ENCODE results near the gene AKAP1.
"Not testable (repeated sequence)": the region's sequence is repeated elsewhere in the genome, so short reads cannot be mapped to it uniquely, and the experiment has no call there.

The AKAP1 gene

GRCh38 chr17:57078274-57078673 lies 6.8 kb upstream of the AKAP1 start:
- FAIRE-seq: no peak

DNA sequence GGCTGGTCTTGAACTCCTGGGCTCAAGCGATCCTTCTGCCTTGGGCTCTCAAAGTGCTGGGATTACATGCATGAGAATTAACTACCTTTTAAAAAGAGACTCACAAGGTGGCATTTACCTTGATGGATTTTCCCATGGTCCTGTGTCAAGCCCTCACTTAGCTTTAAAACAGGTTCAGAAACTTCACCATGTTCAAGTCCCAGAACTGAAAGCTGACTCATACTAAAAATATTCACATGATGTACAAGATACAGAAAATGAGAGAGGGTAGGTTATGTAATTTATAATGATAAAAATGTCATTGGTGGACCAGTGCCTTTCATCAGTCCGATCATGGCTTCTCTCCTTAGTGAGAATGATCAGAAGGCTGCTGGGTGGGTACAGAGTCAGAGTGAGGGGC lies 4.3 kb upstream of the AKAP1 start:
- FAIRE-seq: no peak

DNA sequence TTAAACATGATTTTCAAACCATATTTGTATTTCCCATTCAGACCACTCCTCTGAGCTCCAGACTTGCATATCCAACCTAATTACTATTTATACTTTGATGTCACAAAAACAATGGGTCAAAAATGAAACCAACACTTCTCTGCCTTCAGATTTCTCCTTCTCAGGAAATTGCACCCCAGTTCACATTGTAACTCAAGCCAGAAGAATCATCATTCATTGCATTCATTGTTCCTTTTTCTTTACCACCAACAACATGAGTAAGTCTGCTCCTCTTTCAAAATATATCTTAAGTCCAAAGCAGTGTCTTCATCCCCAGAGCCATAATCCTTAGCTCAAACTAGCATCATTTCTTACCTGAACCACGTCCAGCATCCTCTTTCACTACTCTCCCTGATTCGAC lies 2.6 kb upstream of the AKAP1 start:
- no peak for FAIRE-seq

- no peak for FAIRE-seq
These were observed 665 bp upstream of the AKAP1 start for GRCh38 chr17:57084361-57084801.

DNA sequence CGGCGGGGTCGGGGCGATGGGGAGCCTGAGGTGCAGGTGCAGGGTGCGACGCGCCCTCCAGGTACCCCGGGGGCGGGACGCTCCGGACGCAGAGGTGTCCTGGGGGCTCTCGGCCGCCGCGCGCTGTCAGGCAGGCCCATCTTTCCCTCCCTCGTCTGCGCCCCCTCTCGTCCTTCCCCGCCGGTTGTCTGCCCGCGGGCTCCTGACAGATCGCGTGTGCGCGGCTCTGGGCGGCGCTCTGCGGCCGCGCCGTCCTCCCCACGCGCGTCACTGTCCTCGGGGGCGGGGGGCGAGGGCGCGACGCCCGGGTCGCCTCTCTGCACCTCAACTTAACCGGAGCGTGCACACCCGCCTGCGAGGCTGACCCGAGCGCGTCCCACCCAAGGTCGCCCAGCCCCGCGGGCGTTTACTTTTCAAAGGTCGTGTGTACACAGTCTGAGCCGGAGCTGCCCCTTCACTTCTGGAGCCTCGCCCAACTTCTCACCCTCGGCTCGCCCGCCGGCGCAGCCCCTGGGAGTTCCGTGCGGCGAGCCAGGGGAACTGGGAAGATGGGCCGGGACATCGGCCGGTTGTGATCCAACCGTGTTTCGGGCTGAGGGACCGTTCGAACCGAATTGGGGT lies 512 bp downstream of the AKAP1 start:
- FAIRE-seq: no peak

GRCh38 chr17:57086069-57086930 lies 1.3 kb downstream of the AKAP1 start:
- no peak for FAIRE-seq

DNA sequence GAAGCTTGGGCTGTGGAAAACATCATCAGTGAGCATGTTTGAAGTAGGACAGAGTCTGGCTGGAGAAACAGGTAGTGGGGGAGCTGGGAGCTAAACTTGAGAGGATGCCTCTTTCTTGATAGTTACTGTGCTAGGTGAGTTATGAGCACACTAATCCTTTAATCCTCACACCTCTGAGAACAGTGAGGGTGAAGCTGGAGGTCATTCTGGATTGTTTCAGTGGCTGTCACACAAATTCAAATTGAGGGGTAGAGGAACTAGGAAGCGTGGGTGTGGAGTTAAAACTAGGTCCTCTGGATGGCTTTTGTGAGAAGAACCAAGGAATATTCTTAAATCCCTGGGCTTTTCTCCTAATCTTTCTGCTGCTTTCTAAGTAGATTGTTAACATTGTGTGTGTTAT lies 3.3 kb downstream of the AKAP1 start:
- FAIRE-seq: no peak

GRCh38 chr17:57089391-57089790 lies 4.3 kb downstream of the AKAP1 start:
- no peak for FAIRE-seq

DNA sequence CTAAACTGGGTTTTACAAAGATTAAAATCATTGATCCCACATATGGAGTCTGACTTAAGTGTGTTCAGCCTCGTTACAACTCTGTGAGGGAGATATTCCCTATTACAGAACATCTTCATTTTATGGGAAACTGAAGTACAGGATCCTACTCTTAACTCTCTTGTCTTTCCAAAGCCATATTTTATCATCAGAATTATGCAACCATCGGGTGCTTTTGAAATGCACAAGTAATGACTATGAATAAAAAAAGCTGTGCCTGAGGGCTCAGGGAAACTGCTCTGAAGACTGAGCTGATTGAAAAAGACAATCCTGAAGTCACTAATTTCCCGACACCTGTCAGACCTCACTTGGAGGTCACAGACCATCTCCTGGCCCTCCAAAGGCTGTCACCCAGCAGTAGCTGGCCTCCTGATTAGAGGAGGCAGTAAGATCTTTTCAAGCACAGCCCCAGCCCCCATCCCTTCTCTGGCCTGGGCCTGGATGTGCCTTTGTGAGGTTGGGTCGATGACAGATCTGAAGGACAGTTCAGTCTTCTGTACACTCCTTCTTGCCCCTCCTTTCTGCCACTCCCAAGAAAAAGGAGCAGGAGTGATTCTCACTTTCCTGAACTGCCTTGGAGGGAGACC lies 5.6 kb downstream of the AKAP1 start:
- no peak for FAIRE-seq

- no peak for FAIRE-seq
These were observed 6.2 kb downstream of the AKAP1 start for GRCh38 chr17:57091186-57091618.

DNA sequence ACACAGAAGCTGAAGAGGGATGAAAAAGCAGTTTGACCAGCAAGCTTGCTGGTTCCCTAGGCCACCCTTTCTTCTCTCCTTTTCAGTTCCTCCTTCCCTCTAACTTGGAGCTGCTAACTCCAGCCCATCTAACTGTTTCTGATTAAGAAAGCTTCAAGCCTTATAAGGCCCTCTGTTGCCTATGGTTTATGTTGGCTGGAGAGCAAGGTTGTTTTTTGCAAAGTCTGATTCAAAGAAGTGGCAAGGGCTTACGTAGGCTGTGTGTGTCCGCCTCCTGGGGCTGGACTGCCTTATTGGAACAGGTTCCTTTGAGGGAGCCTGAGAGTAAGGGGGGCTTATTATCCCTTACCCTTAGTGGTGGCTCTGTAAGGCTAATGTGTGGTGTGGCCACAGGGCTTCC lies 7.1 kb downstream of the AKAP1 start:
- FAIRE-seq: no peak

- FAIRE-seq: no peak
These were observed 7.7 kb downstream of the AKAP1 start for GRCh38 chr17:57092779-57093178.

GRCh38 chr17:57096472-57097202 lies 11.6 kb downstream of the AKAP1 start:
- no peak for FAIRE-seq

GRCh38 chr17:57097832-57098421 lies 12.9 kb downstream of the AKAP1 start:
- no peak for FAIRE-seq

- no peak for FAIRE-seq
These were observed 14.1 kb downstream of the AKAP1 start for GRCh38 chr17:57099165-57099564.

GRCh38 chr17:57102122-57102521 lies 17.1 kb downstream of the AKAP1 start:
- FAIRE-seq: no peak

- not testable (repeated sequence) for FAIRE-seq
These were observed 17.6 kb downstream of the AKAP1 start for GRCh38 chr17:57102660-57103059.

DNA sequence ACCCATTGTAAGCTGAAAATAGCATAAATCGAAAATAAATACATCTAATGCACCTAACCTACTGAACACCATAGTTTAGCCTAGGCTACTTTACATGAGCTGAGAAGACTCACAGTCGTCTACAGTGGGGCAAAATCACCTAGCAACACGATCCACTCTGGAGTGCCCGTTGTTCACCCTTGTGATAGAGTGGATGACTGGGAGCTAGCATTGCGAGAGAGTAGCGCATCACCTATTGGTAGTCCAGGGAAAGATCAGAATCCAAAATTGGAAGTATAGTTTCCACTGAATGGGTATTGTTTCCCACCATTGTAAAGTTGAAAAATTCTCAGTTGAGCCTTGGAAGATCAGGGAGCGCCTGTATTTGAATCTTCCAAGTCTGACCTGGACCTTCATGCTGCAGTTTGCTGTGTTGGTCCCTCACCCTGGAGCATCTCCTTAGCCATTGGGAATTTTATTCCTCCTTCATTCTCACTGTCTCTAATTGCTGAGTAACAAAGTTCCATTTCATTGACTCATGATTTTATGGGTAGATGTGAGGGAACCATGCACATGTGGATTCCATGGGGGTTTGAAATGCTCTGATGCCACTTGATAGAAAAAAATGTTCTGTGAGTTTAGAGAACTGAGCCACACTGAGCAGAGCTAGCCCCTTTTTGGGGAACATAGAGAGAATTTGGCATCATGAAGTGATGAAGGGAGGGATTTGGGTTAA lies 19.6 kb downstream of the AKAP1 start:
- FAIRE-seq: no peak

DNA sequence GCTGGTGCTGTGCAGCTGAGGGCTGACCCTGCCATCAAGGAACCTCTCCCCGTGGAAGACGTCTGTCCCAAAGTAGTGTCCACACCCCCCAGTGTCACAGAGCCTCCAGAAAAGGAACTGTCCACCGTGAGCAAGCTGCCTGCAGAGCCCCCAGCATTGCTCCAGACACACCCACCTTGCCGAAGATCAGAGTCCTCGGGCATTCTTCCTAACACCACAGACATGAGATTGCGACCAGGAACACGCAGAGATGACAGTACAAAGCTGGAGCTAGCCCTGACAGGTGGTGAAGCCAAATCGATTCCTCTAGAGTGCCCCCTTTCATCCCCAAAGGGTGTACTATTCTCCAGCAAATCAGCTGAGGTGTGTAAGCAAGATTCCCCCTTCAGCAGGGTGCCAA lies 20.5 kb downstream of the AKAP1 start:
- FAIRE-seq: no peak

GRCh38 chr17:57106107-57106835 lies 21.2 kb downstream of the AKAP1 start:
- FAIRE-seq: no peak

DNA sequence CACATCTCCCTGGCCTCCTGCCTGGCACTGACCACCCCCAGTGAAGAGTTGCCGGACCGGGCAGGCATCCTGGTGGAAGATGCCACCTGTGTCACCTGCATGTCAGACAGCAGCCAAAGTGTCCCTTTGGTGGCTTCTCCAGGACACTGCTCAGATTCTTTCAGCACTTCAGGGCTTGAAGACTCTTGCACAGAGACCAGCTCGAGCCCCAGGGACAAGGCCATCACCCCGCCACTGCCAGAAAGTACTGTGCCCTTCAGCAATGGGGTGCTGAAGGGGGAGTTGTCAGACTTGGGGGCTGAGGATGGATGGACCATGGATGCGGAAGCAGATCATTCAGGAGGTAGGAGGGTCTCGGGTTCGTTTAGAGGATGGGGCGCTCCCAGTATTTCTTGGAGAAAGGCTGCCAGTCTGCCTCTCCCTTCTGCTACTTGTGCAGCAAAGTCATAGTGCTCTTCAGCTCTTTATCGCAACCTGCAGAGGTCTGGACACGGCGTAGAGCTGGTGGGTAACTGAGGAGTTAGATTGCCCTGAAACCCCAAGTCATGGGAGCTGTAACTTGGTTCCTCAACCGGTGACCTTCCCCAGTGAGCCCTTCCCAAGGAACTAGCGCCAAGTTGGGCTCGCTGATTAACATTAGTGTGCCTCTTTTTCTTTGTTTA lies 21.9 kb downstream of the AKAP1 start:
- FAIRE-seq: no peak
